Hematopoietic multipotent progenitor cell treated with erythropoietin and hydrocortisone succinate and interleukin-3 and kit ligand, for 15 days (in vitro differentiated cells): Measurements from ENCODE around the gene DNAH2.

Source experiments
- DNase-seq: peaks from one replicate; pipeline ENCODE4 v3.0.0-alpha.2; 2015; ENCODE audit warnings: low spot score

The DNAH2 gene

DNA sequence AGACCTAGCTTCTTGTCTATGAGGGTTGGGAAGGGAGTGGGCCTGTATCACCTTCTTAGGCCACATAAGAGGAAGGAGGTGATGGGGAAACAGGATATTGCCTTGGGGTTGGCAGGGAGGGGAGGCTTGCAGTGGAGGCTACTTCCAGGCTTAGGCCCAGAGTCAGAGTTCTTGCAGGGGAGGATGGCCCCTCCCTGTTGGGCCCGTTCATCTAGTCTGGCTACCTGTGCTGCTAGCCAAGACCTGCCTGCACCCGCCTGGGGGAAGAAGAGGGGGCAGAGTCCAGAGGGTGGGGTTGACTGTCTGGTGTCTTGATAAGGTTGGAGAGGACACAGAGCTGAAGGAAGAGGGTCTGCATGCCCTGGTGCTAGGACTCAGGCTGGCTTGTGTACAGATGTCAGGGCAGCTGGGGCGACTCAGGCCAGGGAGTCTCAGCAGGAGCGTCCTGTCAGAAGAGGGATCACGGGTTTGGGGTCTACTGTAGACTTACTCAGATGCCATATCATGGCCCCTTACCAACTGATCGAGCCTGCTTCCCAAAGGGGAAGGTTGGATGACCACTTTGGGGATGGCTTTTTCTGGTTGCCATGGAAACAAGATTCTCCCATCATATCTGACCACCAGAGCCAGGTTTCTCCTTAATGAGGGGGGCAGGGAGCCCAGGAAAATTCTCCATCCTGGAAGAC is 121.8 kb downstream of the DNAH2 start:
- peak; percentile 21 for DNase-seq

DNA sequence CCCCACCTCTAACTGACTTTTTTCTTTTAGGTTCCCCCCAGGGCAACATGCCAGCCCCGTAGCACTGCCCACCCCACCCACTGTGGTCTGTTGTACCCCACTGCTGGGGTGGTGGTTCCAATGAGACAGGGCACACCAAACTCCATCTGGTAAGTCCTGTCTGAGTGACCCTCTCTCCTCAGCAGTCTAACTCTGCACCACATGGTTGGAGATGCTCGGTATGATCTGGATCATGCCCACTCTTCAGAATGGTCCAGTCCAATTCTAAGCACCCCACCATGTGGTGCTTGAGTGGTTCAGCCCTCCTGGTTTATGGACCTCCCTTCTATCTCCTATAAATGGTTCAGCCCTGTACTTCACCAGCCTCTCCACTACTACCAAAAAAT is 122.3 kb downstream of the DNAH2 start:
- DNase-seq: peak; percentile 68

DNA sequence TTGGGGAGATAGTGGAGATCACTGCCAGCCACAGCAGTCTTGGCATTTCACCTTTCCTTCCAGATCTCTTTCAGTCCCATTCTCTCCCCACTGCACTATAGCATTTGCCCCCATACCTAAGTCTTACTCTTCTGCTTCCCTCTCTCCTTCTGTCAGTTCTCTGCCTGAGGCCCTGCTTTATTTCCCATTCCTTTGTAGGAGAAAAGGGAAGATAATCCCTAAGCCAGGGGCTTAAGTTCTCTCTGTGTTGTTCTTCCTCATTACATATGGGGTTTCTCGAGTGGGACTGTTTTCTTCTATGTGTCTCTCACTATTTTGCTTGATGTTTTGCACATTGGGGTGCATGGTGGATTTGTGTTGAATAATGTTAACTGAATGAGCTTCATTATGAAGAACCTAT is 122.9 kb downstream of the DNAH2 start:
- no peak for DNase-seq

DNA sequence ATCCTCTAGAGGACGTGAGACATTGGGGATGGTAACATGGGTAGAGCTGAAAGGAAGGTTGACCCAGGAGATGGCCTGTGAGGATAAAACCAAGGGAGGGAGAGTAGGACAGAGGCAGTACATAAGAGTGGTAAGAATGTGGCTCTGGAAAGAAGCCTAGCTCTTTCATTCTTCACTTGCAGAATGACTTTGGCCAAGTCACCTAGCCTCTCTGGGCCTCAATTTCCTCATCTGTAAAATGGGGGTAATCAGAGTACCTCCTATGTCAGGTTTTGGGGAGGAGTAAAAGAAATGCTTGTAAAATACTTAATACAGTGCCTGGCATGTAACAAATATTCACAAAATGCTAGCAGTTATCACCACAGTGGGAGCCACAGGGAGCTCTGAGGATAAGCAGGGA is 123.3 kb downstream of the DNAH2 start:
- DNase-seq: no peak

DNA sequence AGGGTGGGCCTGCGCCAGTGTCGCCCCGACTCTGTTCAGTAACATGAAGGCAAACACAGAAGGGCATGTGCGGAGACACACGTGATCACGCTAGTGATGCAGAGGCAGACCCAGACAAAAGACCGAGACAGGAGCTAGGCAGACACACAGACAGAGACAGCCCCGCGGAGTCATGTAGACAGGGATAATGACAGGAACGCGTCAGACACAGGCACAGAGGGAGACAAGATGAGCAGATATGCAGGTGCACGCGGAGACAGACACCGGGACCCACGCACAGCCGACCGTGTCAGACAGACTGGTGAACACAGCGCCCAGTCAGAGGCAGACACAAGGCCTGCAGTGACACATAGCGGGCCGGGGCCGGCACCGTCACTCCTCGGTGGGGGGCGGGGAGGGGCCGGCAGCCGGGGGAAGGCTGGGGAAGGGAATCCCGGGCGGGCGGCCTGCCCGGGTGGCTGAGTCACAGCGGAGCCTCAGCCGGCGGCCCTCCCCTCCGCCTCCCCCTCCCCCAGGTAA is 123.9 kb downstream of the DNAH2 start:
- peak; percentile 79 for DNase-seq

DNA sequence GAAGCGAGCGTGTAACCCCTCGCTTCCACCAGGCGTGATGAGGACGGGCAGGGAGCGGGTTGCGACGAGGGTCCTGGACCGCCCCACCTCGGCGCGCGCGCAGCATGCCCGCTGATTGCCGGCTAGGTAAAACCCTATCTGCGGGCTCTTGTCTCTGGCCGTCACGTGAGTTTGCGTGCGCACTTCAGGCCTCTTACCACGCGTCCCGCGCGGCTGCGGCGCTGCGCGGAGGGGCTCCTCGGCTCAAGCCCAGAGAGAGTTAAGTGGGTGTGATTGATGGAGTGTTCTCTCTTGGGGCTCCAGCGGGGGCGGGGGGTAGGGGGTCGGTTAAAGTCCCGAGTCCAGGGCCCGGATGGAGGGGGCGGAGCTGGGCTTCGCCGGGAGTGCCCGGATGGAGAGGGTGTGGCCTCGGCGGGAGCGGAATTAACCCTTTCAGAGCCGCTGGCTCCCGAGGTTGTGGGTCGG is 124.4 kb downstream of the DNAH2 start:
- peak; percentile 83 for DNase-seq

DNA sequence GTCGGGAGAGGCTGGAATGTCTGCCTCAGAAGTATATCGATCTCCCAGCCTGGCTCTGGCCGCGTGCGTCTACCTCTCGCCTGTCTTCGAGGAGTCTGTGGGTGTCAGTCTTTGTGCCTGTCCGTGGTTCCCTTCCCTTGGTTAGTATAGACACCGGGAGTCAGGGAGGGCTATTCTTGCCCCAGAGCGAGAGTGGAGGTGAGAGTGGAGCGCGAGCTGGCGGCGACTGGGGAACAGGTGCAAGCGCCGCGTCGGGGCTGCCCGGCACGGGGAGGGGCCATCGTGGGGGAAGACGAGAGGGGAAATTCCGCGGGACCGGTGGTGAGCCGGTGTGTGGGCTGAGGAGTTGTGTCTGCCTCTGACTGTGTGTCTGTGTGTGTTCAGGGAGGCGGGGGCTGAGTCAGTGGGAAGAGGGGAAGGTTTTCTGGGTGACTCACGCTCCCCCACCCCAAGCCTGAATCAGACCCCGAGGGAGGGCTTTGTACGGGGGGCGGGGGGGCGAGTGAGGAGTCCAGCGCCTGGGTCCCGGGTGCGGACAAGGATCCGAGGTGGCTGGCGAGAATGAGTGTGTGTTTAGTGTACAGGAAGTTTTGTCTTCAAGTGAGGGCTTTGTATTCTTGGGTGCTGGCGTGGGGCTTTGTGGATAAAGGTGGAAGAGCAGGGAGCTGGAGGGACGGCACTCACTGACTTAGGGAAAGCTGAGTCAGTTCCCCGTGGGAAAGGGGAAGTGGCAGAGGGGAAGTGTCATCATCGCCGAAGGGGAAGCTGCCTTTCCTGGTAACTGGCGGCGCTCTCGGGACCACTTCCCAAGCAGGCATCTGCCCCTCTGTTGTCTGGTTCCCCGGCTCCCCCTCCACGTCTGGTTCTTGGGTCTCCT is 125.1 kb downstream of the DNAH2 start:
- peak; percentile 39 for DNase-seq

DNA sequence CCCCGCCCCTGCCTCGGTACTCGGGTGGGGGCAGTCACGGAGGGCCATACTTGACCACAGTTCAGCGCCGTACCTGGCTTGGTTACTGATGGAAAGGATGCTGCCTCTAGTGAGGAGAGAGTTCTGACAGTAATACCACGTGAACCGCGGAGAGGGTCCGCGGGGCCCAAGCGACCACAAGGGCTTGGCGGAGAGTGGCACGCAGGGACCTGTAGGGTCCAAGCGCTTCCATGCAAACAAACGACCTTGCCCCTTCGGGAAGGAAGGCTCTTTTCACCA is 125.7 kb downstream of the DNAH2 start:
- peak; percentile 12 for DNase-seq

DNA sequence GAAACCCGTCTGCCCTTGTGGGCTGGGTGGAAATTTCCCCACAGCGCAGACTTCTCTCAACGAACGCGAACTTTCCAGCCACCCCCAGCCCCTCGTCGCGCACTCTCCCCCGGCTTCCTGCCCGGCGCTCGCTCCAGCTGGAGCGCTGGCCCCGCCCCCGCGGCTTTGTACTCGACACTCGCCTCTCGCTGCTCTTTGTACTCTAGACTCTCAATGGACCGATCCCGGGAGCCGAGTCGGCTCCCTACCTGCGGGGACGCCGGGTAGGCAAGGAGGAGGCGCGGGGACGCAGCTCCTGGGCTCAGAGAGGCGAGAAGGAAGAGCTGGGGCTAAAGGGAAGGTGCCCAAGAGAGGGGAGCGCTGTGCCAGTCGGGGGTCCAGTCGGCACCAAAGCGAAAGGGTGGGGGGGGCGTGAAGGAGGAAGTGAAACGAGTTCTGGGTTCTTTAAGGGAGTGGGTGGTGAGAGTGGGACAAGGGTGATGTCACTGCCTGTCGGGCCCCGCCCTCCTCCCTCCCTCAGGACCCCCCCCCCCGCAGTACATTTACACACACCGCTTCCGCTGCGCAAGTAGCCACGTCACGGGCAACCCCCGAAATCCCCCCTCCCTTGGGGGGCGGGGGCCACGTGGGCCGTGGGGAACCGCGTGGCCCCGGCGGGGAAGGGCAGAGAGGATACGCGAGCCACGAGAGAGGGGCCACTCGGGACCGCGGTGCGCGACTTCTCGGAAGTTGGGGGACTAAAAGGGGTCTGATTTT is 126.2 kb downstream of the DNAH2 start:
- DNase-seq: peak; percentile 58

DNA sequence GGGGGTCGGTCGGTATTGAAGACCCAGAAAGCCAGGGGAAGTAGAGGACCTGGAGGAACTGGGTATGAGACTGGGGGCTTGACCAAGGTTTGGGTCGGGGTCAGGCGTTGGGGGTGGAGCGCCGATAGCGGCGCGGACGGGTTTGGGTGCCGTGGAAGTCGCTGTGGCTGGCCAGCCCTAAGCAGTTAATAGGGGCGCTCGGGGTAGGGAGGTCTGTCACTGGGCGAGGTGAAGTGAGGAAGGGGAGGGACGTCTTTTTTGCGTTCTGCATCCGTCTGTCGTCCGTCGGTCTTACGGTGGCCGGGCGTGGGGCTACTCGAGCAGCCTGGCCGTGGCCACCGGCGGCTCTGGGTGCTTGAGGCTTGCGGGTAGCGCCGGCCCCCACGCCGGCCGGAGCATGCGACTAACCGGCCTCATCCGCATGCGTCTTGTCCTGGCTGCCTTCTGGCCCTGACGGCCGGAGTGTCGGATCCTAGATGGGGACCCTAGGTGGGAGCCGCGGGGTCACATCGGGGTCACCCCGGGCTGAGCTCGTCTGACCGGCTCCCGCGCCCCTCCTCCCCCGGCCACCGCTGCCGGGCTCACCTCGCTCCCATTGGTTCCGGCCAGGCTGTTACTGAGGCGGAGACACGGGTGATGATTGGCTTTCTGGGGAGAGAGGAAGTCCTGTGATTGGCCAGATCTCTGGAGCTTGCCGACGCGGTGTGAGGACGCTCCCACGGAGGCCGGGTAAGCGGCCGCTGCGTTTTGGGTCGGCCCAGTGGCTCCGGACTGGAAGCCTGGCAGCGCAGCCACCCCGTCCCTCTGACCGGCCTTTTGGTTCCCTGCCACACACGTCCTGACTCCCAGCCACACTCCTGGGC is 127.0 kb downstream of the DNAH2 start:
- DNase-seq: peak; percentile 92

DNA sequence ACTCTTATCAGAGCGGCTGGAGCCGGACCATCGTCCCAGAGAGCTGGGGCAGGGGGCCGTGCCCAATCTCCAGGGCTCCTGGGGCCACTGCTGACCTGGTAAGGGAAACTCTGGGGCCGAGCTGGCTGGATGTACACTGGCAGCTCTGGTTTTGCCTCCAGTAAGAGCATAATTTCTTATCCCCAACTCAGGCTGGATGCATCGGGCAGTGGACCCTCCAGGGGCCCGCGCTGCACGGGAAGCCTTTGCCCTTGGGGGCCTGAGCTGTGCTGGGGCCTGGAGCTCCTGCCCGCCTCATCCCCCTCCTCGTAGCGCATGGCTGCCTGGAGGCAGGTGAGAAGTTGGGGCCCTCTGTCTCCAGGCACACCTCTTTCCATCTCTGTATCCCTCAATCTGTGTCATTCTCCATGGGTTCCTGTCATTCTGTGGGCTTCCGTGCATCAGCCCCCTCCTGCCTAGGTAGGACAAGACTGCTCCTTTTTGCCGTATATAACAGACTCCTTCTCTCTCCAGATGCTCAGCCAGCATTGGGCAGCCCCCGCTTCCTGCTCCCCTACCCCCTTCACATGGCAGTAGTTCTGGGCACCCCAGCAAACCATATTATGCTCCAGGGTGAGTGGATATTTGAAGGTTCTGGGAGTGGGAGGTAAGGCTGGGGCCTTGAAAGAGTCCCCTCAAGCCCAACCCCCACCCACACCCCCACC is 128.0 kb downstream of the DNAH2 start:
- no peak for DNase-seq

DNA sequence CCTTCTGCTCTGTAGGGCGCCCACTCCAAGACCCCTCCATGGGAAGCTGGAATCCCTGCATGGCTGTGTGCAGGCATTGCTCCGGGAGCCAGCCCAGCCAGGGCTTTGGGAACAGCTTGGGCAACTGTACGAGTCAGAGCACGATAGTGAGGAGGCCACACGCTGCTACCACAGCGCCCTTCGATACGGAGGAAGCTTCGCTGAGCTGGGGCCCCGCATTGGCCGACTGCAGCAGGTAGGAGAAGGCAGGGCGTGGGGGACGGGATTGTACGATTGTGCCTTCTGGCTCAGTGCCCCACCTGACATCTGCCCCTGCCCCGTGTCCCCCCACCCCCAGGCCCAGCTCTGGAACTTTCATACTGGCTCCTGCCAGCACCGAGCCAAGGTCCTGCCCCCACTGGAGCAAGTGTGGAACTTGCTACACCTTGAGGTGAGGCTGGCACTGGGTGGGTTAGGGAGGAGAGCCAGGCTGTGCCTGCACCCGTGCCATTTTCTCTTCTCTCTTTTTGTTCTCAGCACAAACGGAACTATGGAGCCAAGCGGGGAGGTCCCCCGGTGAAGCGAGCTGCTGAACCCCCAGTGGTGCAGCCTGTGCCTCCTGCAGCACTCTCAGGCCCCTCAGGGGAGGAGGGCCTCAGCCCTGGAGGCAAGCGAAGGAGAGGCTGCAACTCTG is 128.7 kb downstream of the DNAH2 start:
- DNase-seq: no peak

DNA sequence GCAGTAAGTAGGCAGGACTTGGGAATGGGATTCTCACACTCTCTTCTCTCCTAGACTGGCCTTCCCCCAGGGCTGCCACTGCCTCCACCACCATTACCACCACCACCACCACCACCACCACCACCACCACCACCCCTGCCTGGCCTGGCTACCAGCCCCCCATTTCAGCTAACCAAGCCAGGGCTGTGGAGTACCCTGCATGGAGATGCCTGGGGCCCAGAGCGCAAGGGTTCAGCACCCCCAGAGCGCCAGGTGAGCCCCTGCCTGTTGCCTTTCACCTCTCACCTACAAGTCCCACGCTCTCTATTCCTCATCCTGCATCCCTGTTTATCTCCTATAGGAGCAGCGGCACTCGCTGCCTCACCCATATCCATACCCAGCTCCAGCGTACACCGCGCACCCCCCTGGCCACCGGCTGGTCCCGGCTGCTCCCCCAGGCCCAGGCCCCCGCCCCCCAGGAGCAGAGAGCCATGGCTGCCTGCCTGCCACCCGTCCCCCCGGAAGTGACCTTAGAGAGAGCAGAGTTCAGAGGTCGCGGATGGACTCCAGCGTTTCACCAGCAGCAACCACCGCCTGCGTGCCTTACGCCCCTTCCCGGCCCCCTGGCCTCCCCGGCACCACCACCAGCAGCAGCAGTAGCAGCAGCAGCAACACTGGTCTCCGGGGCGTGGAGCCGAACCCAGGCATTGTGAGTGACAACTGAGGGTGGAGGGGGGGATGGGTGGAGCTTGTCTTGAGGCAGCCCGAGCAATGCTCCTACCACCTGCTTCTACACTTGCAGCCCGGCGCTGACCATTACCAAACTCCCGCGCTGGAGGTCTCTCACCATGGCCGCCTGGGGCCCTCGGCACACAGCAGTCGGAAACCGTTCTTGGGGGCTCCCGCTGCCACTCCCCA is 129.5 kb downstream of the DNAH2 start:
- DNase-seq: no peak

DNA sequence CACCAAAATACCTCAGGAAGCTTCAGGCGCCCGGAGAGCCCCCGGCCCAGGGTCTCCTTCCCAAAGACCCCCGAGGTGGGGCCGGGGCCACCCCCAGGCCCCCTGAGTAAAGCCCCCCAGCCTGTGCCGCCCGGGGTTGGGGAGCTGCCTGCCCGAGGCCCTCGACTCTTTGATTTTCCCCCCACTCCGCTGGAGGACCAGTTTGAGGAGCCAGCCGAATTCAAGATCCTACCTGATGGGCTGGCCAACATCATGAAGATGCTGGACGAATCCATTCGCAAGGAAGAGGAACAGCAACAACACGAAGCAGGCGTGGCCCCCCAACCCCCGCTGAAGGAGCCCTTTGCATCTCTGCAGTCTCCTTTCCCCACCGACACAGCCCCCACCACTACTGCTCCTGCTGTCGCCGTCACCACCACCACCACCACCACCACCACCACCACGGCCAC is 130.6 kb downstream of the DNAH2 start:
- DNase-seq: no peak

DNA sequence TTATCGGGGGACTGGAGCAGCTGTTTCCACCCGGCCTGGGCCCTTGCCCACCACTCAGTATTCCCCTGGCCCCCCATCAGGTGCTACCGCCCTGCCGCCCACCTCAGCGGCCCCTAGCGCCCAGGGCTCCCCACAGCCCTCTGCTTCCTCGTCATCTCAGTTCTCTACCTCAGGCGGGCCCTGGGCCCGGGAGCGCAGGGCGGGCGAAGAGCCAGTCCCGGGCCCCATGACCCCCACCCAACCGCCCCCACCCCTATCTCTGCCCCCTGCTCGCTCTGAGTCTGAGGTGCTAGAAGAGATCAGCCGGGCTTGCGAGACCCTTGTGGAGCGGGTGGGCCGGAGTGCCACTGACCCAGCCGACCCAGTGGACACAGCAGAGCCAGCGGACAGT is 131.2 kb downstream of the DNAH2 start:
- DNase-seq: no peak

DNA sequence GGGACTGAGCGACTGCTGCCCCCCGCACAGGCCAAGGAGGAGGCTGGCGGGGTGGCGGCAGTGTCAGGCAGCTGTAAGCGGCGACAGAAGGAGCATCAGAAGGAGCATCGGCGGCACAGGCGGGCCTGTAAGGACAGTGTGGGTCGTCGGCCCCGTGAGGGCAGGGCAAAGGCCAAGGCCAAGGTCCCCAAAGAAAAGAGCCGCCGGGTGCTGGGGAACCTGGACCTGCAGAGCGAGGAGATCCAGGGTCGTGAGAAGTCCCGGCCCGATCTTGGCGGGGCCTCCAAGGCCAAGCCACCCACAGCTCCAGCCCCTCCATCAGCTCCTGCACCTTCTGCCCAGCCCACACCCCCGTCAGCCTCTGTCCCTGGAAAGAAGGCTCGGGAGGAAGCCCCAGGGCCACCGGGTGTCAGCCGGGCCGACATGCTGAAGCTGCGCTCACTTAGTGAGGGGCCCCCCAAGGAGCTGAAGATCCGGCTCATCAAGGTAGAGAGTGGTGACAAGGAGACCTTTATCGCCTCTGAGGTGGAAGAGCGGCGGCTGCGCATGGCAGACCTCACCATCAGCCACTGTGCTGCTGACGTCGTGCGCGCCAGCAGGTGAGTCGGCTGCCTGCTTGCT is 131.7 kb downstream of the DNAH2 start:
- DNase-seq: no peak

DNA sequence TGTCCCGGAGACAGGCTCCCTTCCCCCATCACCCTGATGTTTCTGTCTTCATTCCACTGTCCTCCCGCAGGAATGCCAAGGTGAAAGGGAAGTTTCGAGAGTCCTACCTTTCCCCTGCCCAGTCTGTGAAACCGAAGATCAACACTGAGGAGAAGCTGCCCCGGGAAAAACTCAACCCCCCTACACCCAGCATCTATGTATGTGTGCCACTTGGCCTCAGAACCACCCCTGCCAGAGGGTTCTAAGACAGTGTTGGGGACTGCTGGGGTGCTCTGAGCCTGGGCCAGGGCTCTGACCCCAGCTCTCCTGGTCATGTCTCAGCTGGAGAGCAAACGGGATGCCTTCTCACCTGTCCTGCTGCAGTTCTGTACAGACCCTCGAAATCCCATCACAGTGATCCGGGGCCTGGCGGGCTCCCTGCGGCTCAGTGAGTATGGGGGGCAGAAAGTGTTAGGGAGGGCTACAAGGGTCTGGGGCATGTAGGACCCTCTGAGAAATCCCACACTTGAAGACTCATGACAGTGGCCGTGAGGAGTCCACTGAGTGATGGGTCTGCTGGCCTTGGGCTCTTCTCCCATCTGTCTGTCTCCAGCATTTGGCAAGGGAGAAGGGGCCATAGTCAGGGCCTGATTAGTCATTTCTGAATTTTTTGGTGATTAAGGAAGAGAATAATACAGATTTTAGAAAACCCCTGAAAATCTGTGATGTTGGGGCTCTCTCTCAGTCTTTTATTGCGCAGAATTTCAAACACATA is 132.4 kb downstream of the DNAH2 start:
- no peak for DNase-seq
